Glomerular endothelial cell (primary cell): ENCODE measurements around the gene RASGRP3. TPM values are rescaled to one million over a fixed set of nuclear protein-coding genes. Genes with fewer than 3 reads are reported as not detected.
A peak's percentile ranks its signal among the peaks of the same experiment; 100 is the strongest.

ENCODE experiments used
- DNase-seq: peaks from one replicate; pipeline ENCODE4 v3.0.0-alpha.2; 2011; ENCODE audit warnings: low read depth, low spot score; ENCODE audit errors: extremely low read depth
- total RNA-seq: library from RNA; depleted of rRNA; stranded (reverse); fragments of >200 nt; gene quantifications from 2 replicates; pipeline ENCODE4 v1.2.3, GENCODE V29; 2015

RASGRP3 gene
- total RNA-seq, 1 donor from 2014 or later: 90.3 TPM

- peak; percentile 56 for DNase-seq
Observed at GRCh38 chr2:33521791-33522281, 45.4 kb downstream of the RASGRP3 start.

- DNase-seq: no peak
Observed at GRCh38 chr2:33522576-33522975, 46.1 kb downstream of the RASGRP3 start.

GRCh38 chr2:33525666-33526065 is 49.2 kb downstream of the RASGRP3 start:
- no peak for DNase-seq

GRCh38 chr2:33526132-33526531 is 49.7 kb downstream of the RASGRP3 start:
- DNase-seq: no peak

GRCh38 chr2:33526921-33527320 is 50.5 kb downstream of the RASGRP3 start:
- DNase-seq: no peak

GRCh38 chr2:33528441-33528950 is 52.0 kb downstream of the RASGRP3 start:
- no peak for DNase-seq

GRCh38 chr2:33529771-33530481 is 53.5 kb downstream of the RASGRP3 start:
- DNase-seq: no peak

DNA sequence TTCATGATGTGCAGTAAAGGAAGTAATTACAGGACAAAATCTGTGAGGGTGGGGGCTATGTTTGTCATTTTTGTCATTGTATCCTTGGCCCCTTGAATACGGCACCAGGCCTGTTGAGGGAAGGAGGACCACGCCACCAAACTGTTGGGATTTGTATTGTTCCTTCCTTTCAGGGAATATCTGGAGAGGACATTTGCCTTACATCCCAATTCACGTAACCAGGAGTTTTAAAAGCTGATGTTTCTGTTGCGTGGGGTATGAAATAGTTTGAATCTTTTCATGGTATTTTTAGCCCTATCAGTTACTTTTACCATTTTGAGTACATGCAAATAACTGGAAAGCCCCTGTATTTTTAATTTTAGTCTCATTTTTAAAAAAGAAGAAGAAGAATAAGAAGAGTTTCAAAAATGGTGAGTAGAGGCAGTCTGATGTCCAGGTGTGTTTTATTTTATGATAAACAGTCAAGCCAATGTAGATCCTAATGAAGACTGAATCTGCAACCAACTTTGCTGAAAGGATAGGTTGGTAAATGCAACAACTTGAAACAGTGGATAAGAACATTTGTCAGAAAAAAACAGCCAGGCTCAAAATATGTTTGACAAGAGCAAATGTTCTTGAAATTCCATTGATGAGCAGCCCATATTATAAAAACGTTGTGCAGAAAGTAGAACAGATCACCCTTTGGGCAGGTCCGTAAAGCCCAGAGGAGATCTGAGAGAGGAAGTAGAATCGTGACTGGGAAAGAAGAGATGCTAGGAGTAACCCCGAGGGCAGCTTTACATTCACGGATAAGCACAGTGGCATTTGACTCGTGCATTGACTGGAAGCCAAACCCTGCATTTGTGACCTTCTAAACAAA is 54.5 kb downstream of the RASGRP3 start:
- DNase-seq: no peak

DNA sequence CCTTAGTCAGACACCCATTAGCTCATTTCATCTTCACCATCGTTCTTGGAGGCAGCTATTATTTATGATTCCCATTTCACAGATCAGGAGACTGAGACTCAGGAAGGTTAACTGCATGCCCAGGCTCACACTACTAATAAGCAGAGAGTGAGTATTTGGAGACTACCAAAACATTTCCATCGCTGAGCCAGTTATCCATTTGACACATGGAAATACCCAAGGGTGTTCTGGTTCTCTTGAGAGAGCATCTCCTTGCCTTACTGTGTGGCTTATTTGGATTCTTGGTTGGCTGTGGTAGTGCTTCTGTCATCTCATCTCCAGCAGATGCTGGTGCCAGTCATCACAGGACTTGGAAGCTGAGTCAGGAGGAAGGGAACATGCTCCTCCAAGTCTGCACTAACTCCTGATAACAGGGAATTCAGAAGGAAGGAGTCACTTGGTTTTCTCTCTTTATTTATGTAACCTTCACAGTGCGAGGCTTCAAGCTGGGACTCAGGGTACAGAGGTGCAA is 55.2 kb downstream of the RASGRP3 start:
- no peak for DNase-seq

DNA sequence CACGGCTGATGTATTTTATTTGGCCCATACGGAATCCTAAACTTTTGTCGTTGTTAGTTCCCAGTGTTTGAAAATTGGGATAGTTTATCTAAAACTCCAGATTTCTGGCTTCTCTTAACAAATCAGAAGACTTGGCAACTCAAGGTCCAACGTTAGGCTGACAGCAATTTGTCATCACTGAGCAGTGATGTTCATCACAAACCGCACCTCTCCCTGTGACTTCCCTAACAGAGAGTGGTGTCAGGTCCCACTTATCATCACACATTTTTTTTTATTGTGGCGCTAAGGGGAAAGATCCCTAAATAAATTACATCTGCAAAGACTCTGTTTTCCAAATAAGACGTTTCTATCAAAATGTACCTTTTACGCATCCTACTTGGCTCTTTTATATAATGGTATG is 55.7 kb downstream of the RASGRP3 start:
- no peak for DNase-seq

GRCh38 chr2:33532966-33533365 is 56.5 kb downstream of the RASGRP3 start:
- no peak for DNase-seq

DNA sequence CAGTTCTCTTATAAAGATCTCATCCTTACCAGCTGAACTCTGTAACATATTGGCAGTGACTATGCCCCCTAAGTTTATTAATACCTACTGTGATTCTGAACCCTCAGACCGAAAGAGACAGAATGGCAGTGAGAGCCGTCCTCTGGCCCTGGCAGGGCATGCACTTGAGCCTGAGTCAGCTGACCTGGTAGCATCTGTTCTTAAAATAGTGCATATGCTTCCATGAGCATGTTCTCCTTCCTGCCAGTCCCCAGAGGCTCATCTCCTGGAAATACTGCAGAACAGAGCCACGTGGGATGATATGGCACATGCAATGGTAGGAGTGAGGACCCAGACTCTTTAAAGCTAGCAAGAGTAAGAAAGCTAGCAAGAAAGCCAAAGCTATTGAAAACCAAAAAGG is 59.0 kb downstream of the RASGRP3 start:
- no peak for DNase-seq

DNA sequence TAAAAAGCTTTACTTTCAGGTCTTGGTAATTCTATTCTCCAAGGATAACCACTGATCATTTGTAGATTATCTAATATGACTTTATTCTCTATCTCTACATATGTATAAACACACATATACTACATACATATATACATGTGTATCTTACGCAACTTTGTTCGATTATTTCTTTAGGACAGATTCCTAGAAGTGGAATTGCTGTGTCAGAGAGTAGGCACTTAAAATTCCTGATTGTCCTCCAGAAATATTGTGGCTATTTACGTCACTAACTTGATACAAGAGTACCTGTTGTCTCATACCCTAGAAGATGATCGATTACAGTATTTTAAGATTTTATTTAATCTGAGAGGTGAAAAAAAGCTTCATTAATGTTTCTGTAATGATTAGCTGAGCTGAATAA is 64.8 kb downstream of the RASGRP3 start:
- DNase-seq: no peak

GRCh38 chr2:33550206-33550605 is 73.8 kb downstream of the RASGRP3 start:
- DNase-seq: no peak

DNA sequence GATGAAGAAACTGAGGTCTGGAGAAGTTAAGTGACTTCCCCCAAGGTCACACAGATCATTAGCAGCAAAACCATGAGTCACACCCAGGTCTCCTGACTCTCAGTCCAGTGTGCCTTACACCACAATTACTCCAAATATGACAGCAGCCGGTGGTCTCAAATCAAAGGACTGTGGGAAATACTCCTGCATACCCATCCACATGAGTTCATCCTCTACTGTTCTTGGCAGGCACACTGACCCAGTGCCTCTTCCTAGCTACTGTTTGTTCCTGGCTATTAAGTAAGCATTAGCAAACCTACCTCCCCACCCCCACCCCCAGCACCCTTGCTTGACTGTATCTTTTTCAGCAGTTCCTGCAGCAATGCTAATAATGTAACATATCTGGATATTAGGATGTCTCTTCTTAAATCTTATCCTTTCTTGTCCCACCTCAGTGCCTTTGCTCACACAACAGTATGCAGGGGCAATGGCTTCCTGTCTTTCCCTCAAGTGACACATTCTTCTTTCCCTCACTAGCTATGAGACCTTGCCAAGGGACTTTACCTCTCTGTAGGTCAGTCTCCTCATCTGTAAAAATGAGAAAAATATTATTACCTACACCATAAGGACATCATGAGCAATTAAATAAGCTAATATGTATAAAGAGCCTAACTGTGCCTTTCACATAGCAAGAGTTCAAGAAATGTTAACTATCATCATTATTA is 76.5 kb downstream of the RASGRP3 start:
- no peak for DNase-seq

DNA sequence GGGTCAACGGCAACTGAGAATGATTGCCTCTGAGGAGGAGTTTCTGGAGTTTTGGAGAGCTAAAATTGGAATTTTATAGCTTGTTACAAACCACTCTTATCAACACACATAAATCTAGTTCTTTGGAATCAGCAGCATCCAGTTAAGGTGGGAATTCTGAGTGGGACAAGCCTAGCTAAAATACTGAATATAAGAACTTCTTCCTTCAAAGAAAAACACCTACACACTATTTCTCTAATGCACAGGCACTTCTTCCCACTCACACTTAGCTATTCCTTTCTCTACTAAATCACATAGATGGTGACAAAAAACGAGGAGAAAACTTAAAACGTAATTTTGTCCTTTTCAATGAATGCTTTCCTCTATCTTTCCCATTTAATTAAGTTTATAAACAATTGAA is 79.2 kb downstream of the RASGRP3 start:
- DNase-seq: peak; percentile 5

GRCh38 chr2:33559328-33559727 is 82.9 kb downstream of the RASGRP3 start:
- DNase-seq: no peak

DNA sequence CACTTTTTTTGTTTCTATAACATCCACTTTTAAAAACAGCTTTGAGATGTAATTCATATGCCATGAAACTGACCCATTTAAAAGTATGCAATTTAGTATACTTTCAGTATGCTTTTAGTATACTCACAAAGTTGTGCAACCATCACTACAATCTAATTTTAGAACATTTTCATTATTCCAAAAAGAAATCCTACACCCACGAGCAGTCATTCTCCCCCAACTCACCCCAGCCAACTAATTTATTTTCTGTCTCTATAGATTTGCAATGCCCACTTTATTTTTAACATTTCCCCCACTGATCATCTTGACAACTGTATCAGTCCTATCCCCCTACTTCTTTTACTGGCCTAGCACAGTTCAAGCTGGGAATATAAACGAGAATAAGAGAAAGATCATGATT is 83.6 kb downstream of the RASGRP3 start:
- DNase-seq: no peak

DNA sequence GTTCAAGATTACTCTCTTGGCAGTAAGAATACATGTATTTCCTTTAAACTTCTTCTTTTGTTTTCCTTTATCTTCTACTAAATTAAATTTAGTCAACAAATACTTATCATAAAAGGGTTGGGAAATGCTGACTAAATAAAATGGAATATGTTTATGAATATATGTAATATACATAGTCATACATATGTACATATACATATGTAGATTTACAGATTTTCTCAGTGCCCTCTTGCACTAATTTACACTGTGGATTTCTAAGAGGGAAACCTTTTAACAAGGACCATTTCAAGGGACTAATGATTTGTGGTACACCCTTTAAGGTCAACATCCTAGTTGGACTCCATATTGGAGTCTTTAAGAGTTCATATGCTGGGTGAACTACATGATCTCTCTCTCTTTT is 85.4 kb downstream of the RASGRP3 start:
- no peak for DNase-seq

GRCh38 chr2:33570681-33571080 is 94.2 kb downstream of the RASGRP3 start:
- no peak for DNase-seq

DNA sequence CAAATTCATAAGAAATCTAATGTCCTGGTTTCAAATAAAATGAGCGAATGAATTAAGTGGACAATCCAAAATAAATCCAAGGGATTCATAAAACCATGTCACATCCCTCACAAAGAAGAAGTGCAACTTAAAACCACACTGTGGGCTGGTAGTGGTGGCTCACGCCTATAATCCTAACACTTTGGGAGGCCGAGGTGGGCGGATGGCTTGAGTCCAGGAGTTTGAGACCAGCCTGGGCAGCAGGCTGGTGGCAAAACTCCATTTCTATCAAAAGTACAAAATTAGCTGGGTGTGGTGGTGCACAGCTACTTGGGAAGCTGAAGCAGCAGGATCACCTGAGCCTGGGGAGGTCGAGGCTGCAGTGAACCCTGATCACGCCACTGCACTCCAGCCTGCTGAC is 97.2 kb downstream of the RASGRP3 start:
- no peak for DNase-seq
